ENCODE results near the gene COBL. TPM values are rescaled to one million over a fixed set of nuclear protein-coding genes. Genes with fewer than 3 reads are reported as not detected.

The COBL gene
- total RNA-seq, 1 experiment from 2014 or later, result 49.9 TPM

DNA sequence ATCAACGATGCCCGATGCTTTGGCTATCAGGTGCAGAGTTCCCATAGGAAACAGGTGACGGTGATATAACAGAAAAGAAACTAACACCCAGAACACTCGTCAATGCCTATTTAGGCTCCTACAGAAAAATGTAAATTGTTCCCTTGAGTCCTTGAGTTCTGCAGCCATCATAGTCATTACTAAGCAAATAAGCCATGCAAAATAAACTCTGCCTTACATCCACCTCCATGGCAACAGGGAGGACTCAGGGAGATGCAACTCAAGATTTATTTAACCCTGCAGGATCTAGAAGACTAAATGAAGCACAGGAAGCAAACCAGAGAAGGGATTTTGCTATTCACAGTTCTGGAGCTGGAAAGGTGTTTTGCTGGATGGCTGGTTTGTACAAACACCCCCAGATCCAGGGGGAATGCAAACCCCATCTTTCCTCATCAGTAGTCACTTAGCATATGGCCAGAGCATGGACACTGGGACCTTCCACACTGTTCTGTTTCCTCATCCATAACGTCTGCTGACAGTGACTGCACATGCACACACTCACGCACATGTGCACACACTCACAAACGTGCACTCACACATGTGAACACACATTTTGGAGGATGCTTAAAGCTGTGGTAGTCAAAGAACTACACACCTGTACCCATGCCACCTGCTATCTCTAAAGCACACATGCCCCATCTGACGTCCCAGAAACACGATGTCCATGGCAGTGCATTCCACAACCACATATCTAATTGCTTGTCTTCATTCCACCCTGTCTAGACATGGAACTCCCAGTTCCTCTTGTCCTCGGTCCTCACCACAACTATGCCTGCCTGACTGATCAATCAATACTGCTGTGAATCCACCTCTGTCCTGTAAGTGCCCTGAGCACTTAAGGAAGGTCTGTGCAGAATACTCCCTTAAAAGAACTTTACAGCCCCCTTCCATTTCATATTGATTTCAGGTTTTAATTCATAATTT, 178.2 kb downstream of the COBL start:
- H3K27ac Mint-ChIP-seq (ENCODE audit: unreplicated experiment), result peak overlapping the region; percentile 9
- peaks cover 53% of the 10 kb centered on the region for H3K4me1 Mint-ChIP-seq (ENCODE audit: low read depth, unreplicated experiment)
- peaks cover 4% of the 10 kb centered on the region for H3K9me3 Mint-ChIP-seq (ENCODE audit: low read depth, unreplicated experiment)
- TF ChIP-seq, protein P1, sequence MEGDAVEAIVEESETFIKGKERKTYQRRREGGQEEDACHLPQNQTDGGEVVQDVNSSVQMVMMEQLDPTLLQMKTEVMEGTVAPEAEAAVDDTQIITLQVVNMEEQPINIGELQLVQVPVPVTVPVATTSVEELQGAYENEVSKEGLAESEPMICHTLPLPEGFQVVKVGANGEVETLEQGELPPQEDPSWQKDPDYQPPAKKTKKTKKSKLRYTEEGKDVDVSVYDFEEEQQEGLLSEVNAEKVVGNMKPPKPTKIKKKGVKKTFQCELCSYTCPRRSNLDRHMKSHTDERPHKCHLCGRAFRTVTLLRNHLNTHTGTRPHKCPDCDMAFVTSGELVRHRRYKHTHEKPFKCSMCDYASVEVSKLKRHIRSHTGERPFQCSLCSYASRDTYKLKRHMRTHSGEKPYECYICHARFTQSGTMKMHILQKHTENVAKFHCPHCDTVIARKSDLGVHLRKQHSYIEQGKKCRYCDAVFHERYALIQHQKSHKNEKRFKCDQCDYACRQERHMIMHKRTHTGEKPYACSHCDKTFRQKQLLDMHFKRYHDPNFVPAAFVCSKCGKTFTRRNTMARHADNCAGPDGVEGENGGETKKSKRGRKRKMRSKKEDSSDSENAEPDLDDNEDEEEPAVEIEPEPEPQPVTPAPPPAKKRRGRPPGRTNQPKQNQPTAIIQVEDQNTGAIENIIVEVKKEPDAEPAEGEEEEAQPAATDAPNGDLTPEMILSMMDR (IDR thresholded peaks at IDR 0.05; ENCODE audit: unreplicated experiment), result no peak
- peak; percentile 56 for DNase-seq
- H3K4me3 Mint-ChIP-seq (ENCODE audit: low read depth, unreplicated experiment), result no peak overlapping the region
- H3K27me3 Mint-ChIP-seq (ENCODE audit: unreplicated experiment), result no peaks in the 10 kb centered on the region
- peaks cover 24% of the 10 kb centered on the region for H3K36me3 Mint-ChIP-seq (ENCODE audit: insufficient read depth, unreplicated experiment)
- no TSS peak for BruUV-seq (replicated peaks)
- intact Hi-C loops (cut with micrococcal nuclease; ENCODE audit: unreplicated experiment), result loop anchor here (2.0 kb wide), 1 partner anchor 268 kb away; no protein-coding TSS in a partner anchor
- CTCF ChIA-PET, result interaction anchor here (0.7 kb wide), 1 partner anchor 114 kb away, joined by 3 read pairs; no protein-coding TSS in a partner anchor

DNA sequence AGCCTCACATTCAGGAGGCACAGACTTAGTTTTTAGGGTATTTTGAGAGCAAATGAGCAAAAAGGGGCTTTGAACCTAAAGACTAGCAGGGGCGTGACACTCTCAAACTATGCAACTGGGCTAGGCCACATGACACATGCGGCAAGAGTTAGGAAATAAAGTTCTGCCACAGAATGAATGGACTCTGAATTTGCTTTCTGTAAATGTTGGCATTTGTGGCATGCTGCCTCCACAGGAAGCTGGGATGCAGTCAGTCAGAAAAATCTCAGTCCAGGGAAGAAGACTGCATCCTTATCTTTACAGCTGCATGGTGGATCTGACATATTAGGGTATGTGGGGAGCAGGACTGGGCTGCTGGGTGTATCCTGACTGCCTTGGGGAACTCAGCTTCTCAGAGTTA, 181.0 kb downstream of the COBL start:
- TF ChIP-seq, protein P1 (IDR thresholded peaks at IDR 0.05; ENCODE audit: unreplicated experiment), result no peak
- intact Hi-C loops (cut with micrococcal nuclease; ENCODE audit: unreplicated experiment), result no loop called here
- Mint-ChIP-seq H3K27me3 (ENCODE audit: unreplicated experiment) (no peaks in the 10 kb centered on the region), H3K4me1 (ENCODE audit: low read depth, unreplicated experiment) (peaks cover 39% of the 10 kb centered on the region), H3K27ac (ENCODE audit: unreplicated experiment) (no peak overlapping the region), H3K4me3 (ENCODE audit: low read depth, unreplicated experiment) (no peak overlapping the region), H3K9me3 (ENCODE audit: low read depth, unreplicated experiment) (peaks cover 12% of the 10 kb centered on the region), H3K36me3 (ENCODE audit: insufficient read depth, unreplicated experiment) (peaks cover 21% of the 10 kb centered on the region)
- BruUV-seq (replicated peaks), result no TSS peak
- DNase-seq, result no peak
- CTCF ChIA-PET, result interaction anchor here (1.0 kb wide), 1 partner anchor 29 kb away, joined by 3 read pairs; no protein-coding TSS in a partner anchor

DNA sequence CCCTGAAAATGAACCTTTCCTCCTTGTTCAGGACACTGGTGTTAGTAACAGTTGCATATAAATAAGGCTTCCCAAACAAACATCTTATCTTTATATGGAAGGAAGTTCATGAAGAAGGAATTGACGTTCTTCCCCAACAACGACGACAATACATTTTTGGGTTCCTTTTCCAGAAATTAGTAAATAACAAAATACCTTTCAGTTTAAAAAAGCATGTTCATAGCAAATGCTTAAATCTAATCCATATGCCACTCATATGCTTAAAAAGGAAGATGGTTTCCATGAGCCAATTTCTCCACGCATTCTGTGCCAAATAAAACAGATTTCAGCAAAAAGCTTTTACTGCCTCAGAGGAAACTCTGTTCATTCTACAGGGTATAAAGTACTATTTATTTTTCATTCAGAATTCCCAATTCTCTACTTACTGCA, 182.6 kb downstream of the COBL start:
- DNase-seq, result no peak
- BruUV-seq (replicated peaks), result no TSS peak
- TF ChIP-seq, protein P1 (IDR thresholded peaks at IDR 0.05; ENCODE audit: unreplicated experiment), result no peak
- intact Hi-C loops (cut with micrococcal nuclease; ENCODE audit: unreplicated experiment), result no loop called here
- H3K9me3 Mint-ChIP-seq (ENCODE audit: low read depth, unreplicated experiment), result peaks cover 12% of the 10 kb centered on the region
- peaks cover 23% of the 10 kb centered on the region for H3K4me1 Mint-ChIP-seq (ENCODE audit: low read depth, unreplicated experiment)
- H3K27ac Mint-ChIP-seq (ENCODE audit: unreplicated experiment), result no peak overlapping the region
- no peaks in the 10 kb centered on the region for H3K27me3 Mint-ChIP-seq (ENCODE audit: unreplicated experiment)
- CTCF ChIA-PET, result no interaction called here
- peaks cover 11% of the 10 kb centered on the region for H3K36me3 Mint-ChIP-seq (ENCODE audit: insufficient read depth, unreplicated experiment)
- no peak overlapping the region for H3K4me3 Mint-ChIP-seq (ENCODE audit: low read depth, unreplicated experiment)

DNA sequence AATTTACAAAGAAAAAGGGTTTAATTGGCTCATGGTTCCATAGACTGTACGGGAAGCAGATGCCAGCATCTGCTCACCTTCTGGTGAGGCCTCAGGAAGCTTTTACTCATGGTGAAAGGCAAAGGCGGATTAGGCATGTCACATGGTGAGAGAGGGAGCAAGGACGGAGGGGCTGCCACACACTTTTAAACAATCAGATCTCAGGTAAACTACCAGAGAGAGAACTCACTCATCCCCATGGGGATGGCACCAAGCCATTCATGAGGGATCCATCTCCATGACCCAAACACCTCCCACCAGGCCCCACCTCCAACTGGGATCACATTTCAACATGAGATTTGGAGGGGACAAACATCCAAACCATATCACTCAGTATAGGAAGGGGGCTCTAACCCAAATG, 183.9 kb downstream of the COBL start:
- Mint-ChIP-seq H3K27me3 (ENCODE audit: unreplicated experiment) (no peaks in the 10 kb centered on the region), H3K4me3 (ENCODE audit: low read depth, unreplicated experiment) (no peak overlapping the region), H3K4me1 (ENCODE audit: low read depth, unreplicated experiment) (peaks cover 9% of the 10 kb centered on the region), H3K9me3 (ENCODE audit: low read depth, unreplicated experiment) (peaks cover 12% of the 10 kb centered on the region), H3K36me3 (ENCODE audit: insufficient read depth, unreplicated experiment) (peaks cover 11% of the 10 kb centered on the region), H3K27ac (ENCODE audit: unreplicated experiment) (no peak overlapping the region)
- BruUV-seq (replicated peaks), result no TSS peak
- DNase-seq, result no peak
- CTCF ChIA-PET, result no interaction called here
- intact Hi-C loops (cut with micrococcal nuclease; ENCODE audit: unreplicated experiment), result no loop called here
- TF ChIP-seq, protein P1 (IDR thresholded peaks at IDR 0.05; ENCODE audit: unreplicated experiment), result no peak

Data from Calu3 (cell line).